Measurements from ENCODE around the gene TXNDC8.
"Not testable (repeated sequence)": the region's sequence is repeated elsewhere in the genome, so short reads cannot be mapped to it uniquely, and the experiment has no call there.

Gene TXNDC8

DNA sequence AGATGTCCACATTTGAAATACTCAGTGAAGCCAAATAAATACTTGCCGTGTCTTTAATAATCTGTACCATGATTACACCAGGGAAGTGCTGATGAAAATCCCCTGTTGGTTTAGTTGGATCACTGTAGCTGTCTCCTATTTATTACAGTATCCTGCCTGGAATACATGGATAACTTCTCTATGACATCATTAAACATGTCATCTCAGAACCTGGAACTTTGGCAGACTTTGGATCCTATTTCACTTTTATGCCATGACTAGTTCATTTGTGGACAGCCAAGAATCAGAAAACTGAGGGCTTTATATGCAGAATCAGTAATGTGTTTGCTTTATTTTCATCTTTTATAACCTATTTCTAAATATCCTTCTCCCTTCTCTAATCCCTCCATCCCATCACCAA lies at the start of gene TXNDC8:
TSS of gene TXNDC8 (minus strand) at position 137 of the 400 bp plus-strand sequence.
- DNase-seq, result no peak

DNA sequence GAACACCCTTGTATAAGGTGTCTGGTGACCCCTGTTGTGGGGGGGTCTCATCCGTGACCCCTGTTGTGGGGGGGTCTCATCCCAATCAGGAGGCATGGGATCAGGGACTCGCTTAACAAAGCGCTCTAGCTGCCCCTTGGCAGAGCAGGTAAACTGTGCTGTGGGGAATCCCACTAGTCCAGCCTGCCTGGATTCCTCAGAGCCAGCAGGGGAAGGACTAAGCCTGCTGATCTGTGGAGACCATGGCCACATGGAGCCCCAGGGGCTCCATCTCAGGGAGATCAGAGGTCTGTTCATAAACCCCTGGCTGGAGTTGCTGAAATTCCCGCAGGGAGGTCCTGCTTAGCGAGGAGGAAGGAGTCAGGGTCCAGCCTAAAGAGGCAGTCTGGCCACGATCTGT lies 45.8 kb upstream of the TXNDC8 start:
- no peak for DNase-seq

DNA sequence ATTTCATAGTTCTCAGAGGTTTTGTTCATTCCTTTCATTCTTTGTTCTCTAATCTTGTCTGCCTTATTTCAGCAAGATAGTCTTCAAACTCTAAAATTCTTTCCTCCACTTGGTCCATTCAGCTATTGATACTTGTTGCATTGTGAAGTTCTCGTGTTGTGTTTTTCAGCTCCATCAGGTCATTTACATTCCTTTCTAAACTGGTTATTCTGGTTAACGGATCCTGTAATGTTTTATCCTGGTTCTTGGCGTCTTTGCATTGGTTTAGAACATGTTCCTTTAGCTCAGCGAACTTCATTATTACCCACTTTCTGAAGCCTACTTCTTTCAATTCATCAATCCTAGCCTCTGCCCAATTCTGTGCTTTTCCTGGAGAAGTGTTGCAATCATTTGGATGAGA lies 45.1 kb upstream of the TXNDC8 start:
- no peak for DNase-seq

DNA sequence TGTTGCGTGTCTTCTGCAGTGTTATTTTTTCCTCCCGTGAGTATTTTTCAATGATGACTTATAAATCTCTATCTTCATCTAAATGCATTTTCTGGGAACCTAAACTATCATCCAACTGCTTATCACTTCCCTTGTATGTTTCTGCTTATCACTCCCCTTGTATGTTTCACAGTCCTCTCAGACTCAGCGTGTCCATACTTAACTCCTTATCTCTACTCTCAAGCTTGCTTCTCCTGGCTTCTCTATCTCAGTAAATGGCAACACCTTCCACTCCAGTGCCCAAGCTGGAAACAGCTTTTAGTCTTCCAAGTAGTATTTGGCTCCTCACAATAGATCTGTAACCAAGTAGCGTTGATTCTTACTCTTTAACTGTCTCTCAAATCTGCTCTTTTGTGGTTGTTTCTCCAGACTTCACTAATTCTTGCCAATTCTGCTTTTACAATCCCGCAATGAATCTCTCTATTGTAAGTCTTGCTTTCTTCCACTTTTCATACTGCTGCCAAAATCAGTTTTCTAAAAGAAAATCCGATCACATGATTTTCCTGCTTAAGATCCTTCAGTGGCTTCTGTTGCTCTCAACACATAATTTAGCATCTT lies 33.8 kb upstream of the TXNDC8 start:
- DNase-seq, result no peak

DNA sequence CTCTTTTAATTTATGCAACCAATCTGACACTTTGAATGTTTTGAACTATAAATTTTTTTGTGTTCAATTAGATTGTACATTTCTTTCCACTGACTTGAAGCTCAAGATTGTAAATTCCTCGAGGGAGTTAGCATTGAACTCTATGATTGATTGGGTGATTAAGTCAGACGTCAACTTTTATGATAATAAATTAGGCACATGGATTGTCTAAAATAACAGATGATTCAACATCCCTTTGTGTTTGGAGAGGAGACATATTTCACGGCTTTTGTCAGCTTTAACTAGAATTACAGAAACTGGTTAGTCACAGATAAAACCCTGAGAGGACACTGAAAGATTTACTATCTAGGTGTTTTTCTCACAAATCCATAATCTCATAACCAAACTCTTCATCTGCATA lies 32.7 kb upstream of the TXNDC8 start:
- DNase-seq, result no peak

DNA sequence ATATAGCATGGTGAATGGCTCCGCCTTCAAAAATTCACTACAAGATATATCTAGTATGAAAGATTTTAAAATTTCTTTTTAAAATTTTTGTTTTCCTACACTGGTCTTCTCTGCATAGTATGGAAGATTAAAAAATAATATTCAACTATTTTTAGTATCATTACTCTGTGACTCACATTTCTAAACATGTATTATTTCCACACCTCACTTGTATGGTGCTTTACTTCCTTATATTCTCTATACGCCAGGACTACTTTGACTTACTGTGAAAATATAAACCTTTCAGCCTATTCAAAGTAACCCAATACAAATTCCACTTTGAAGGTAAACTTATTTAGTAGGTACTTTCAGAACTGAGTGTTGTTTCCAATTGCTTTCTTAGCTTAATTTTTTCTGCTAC lies 26.8 kb upstream of the TXNDC8 start:
- DNase-seq, result no peak

DNA sequence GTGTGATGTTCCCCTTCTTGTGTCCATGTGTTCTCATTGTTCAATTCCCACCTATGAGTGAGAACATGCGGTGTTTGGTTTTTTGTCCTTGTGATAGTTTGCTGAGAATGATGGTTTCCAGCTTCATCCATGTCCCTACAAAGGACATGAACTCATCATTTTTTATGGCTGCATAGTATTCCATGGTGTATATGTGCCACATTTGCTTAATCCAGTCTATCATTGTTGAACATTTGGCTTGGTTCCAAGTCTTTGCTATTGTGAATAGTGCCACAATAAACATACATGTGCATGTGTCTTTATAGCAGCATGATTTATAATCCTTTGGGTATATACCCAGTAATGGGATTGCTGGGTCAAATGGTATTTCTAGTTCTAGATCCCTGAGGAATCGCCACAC lies 21.3 kb upstream of the TXNDC8 start:
- DNase-seq, result not testable (repeated sequence)

DNA sequence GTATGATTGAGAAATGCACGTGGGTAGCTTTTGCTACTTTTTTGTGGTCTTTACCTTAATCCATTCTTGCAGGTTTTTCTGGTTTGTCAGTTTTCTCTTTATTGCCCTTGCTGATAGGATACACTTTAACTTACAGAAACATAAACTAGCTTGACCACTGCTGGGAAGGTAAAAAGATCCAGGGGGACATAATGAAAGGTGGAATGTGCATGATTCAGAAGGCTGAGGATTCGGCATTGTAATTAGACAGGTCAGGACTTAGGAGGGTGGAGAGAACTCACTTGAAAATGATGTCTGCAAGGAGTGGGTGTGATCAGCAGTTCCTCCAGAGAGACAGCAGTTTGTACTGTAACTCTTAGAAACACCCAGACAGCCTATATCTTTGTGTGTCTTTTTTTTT lies 19.8 kb upstream of the TXNDC8 start:
- DNase-seq, result no peak

DNA sequence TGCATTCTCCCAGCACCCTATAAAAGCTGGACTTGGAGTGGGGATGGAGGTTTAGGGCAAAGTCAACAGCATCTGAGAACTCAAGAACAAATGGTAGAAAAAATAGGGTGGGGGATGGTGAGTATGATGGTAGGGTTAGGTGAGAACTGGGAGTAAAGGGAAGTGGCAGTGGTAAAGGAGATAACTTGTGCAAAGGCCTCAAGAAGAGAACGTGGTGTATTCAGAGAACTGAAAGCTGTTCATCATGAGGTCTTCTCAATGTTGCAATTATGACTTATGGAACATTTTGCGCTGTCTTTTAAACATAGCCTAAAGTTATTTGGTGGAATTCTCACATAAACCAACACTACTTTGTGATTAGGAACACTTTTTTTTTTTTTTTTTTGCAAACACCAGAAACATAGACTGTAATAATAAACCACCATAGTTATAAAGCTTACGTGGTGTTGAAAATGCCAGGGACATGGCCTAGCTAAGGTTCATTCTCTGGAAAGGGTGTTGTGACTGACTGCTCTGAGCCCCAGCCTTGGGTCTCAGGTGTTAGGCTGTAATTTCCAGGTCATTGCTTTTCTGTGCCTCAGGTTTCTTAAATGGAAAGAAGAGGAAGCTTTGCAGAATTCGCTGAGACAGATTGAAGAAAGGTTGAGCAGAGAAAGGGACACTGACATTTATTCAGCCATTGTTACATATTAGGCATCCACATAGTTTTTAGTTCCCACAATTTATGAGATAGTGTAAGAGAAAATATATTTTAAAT lies 19.2 kb upstream of the TXNDC8 start:
- DNase-seq, result peak; percentile 56

DNA sequence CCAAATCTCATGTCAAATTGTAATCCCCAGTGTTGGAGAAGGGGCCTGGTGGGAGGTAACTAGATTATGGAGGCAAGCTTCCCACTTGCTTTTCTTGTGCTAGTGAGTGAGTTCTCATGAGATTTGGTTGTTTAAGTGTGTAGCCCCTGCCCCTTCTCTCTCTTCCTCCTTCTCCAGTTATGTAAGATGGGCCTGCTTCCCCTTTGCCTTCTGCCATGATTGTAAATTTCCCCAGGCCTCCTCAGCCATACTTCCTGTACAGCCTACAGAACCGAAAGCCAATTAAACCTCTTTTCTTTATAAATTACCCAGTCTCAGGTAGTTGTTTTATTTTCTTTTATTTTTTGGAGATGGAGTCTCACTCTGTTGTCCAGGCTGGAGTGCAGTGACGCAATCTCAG lies 18.2 kb upstream of the TXNDC8 start:
- DNase-seq, result no peak

DNA sequence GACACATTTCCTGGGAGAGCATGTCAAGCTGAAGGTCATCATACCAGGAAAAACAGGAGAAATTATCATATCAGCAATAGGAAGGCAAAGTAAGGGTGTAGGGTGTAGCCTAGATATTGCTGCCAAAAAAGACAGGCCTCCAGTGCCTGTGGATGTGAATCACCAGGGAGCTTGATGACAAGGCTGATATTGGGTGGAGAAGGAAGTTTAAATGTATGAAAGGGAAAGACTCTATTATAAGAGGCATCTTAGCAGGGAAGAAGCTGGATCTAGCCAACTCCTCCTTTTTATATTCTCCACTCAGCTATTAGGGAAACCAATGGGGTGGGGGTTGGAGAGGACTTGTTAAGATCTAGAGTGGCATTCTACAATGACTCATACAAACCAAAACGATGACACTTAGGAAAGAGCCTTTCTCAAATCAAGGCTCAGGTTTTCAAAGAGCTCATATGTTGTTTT lies 13.4 kb upstream of the TXNDC8 start:
- DNase-seq, result peak; percentile 25

DNA sequence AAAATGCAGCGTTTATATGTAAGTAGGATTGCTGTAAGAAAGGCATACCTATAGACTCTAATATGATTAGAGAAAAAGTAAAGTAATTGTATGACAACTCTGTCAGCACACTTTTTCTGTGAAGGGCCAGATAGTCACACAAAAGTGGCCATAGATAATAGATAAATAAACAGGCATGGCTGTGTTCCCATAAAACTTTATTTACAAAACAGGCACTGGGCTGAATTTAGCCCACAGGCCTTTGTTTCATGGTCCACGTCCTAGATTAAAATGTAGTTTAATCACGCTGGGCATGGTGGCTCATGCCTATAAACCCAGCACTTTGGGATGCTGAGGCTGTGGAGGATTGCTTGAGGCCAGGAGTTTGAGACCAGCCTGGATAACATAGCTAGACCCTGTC lies 8.7 kb upstream of the TXNDC8 start:
- no peak for DNase-seq

DNA sequence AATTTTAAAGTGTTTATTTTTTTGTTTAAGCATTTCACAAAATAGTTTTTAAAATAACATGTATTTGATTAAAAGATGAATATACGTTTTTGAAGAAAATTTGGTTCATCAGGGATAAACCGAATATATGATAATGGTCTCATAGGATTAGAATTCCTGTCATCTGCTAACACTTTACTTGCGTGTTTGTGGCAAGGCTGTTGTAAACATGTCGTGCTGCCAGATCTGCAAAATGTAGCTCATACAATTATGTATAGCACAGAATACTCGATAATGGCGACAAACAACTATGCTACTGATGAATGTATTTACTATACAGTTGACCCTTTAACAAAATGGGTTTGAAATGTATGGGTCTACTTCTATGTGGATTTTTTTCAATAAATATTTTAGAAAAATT lies 7.2 kb upstream of the TXNDC8 start:
- DNase-seq, result no peak

DNA sequence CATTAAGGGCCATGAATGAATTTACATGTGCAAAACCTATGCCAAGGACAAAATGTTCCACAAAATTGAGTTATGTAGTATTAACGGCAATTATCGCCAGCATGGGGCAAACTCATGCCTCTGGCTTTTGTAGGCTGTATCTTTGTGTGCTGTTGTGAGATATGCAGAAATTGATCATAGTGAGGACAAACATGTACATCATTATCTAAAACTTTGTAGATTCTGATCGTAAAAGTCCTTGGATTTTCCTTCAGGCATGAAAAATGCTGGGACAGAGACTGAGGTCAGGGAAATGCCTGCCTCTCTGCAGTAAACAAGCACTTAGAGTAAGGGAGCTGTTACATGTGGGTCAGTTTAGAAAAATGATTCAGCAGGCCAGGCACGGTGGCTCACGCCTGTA lies 5.9 kb upstream of the TXNDC8 start:
- no peak for DNase-seq

DNA sequence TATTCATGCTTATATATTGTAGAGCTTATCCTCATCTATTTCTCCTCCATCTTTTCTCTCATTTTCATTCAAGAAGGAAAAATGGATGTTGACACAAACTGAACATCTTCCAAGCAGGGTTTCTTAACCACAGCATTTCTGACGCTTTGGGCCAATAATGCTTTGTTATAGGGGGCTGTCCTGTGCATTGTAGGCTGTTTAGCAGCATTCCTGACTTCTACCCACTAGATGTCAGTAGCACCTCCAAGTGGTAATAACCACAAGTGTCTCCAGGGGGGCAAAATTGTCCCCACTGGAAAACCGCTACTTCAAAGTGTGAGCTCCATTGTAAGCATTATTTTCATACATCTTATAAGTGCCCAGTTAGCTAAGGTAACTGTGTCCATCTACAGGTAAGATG lies 2.6 kb upstream of the TXNDC8 start:
- DNase-seq, result no peak

DNA sequence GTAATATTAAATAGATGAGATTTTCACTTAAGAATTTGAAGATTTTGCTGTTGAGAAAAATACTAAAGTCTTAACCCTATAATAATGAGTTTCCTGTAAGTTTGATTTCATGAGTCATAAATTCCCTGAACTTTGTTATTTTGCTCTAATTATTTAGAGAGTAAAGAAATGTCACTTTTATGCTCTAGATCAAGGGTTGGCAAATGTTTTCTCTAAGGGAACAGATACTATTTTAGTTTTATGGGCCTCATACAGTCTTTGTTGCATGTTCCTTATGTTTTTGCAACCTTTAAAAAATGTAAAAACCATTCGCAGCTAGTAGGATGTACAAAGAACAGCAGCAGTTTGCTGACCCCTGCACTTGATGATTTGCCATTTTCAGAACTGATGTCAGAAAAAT lies 480 bp upstream of the TXNDC8 start:
- DNase-seq, result no peak

DNA sequence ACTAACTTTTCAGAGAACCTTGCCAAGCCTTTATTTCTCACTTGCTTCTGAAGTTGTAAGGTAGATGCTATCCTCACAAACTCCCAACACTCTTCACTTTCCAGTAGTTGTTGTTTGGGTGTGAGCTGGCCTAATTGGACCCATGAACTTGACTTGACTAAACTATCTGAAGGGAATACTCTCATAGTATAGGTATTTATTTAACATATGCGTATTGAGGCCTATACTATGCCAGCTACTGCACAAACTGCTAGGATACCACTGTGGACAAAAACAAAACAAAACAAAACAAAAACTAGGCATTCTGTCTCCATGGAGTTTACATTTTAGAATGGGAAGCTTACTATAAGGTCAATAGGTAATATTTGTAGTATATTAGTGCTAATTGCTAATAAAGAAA lies 1.3 kb downstream of the TXNDC8 start:
- no peak for DNase-seq

DNA sequence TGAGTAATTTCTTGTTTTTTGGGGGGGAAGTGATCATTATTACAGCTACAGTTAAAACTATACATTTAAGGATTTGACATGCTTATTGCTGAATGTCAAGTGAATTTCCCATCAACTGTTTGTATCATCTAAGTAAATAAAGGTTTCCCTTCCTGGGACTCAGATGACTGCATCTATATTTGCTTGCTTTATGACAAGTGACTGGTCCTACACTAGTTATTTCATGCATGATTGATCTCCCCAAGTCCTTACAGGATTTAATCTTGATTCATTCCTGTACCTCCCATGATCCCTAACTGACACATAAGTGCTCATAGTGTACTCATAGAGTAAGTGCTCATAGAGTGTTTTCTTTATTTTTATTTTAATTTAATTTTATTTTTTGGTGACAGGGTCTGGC lies 2.8 kb downstream of the TXNDC8 start:
- DNase-seq, result peak; percentile 32

DNA sequence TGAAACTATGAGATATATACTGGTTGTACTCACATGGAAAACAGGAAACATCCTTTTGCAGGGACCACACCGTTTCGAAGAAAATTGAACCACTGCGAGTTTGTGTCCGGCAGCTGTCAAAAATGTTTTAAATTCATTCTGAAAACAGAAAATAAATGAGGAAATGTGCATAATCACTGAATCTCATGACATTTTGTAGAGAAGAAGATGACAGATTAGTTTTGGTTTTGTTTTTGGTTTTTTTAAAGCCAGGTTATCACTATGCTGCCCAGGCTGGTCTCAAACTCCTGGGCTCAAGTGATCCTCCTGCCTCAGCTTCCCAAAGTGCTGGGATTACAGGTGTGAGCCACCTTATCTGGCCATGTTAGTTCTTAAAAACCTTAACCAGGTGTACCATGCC lies 3.5 kb downstream of the TXNDC8 start:
- peak; percentile 73 for DNase-seq

DNA sequence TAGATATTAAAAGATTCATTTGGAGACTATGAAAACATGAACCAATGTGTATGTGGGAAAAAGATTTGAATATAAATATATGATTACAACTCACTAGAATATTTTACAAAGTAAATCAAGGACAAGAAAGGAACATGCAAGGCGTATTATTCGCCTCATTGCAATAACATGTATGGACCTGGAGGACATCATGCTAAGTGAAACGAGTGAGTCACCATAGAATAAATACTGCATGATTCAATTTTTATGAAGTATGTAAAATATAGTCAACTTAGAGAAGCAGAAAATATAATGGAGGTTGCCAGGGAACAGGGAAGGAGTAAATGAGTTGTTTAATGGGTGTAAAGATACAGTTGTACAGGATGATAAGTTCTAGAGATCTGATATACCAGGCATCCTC lies 4.9 kb downstream of the TXNDC8 start:
- DNase-seq, result no peak

DNA sequence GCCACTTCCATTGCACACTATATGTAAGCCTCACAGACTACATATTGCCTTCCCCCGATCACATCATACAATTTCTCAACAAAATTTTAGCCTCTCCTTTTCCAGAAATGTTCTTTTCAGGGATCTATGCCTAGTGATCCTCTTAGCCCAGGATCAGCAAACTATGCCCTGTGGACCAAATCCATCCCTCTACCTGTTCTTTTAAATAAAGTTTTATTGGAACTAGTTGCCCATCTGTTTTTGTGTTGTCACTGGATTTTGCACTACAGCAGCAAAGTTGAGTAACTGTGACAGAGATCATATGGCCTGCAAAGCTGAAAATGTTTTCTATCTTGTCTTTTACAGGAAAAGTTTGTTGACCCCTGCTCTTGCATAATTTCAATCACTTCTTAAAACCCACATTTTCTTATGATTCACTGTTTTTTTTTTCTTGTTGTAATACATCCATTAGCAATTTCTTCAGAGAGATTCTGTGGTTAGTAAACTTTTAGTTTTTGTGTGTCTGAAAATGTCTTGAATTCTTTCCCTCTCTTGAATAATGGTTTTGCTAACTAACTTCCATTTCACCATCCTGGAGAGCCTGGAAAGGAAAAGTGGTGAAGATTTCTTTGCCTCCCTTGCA lies 7.1 kb downstream of the TXNDC8 start:
- peak; percentile 81 for DNase-seq

DNA sequence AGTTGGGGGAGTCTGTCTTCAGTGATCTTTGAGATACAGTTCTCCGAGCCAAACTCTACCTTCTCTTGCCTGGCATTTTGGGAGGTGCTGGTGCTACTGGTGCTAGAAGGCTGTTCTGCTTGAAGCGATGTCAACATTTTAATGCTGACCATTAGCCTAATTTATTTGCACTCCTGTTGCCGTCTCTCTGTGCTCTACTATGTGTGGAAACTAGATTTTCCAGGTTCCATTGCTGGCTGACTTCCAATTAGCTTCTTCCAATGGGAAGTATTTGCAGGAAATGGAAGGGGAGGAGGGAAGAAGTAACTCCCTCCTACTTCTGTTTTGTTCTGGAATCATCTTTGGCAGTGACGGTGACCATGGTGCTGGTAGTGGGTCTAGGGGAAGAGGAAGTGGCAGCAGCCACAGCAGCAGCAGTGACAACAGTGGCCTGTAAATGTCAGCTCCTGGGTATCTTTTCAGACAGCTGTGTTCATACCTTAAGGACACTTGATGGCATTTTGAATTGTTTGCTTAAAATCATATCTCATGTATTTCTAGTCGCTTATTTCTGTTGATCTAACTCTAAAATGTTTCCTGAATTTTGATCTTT lies 7.9 kb downstream of the TXNDC8 start:
- DNase-seq, result peak; percentile 67

DNA sequence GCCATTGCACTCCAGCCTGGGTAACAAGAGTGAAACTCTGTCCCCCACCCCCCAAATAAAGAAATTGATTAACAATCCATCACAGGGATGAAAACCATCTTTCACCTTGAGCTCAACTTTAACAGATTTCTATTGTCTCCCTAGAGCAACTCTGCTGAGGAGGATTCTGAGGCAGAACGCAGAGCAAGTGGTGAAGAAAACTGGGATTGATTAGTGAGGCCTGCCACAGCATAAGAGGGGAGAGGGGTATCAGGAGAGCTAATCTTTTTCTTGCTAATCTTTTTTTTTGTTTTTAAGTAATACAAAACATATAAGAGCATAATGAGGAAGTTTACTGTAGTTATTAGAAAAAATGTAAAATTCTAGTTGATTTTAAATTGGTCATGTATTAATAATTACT lies 8.9 kb downstream of the TXNDC8 start:
- DNase-seq, result no peak

DNA sequence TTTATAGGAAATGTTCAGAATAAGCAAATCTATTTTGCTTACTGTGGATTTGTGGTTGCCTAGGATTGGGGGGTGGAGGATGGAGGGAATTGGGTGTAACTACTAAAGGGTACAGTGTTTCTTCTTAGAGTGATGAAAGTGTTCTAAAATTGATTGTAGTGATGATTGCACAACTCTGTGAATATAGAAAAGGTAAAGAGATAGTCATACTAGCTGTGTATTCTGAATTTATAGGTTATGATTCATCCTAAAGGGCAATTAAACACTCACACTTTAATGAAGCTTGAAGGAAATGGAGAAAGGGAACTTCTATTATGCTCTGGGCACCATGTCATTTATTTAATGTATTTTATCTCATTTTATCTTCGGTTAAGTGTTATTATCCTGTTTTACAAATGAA lies 9.9 kb downstream of the TXNDC8 start:
- DNase-seq, result no peak
